GM21576 (cell line): Measurements from ENCODE around the gene GET4.
"Not testable (repeated sequence)": the region's sequence is repeated elsewhere in the genome, so short reads cannot be mapped to it uniquely, and the experiment has no call there.

Experiments
- ATAC-seq: cut with Tn5 transposase; IDR thresholded peaks from one replicate; pipeline ENCODE4 v1.9.1; 2021; ENCODE audit warnings: mild to moderate bottlenecking, moderate library complexity; ENCODE audit not compliant: unreplicated experiment

The GET4 gene

DNA sequence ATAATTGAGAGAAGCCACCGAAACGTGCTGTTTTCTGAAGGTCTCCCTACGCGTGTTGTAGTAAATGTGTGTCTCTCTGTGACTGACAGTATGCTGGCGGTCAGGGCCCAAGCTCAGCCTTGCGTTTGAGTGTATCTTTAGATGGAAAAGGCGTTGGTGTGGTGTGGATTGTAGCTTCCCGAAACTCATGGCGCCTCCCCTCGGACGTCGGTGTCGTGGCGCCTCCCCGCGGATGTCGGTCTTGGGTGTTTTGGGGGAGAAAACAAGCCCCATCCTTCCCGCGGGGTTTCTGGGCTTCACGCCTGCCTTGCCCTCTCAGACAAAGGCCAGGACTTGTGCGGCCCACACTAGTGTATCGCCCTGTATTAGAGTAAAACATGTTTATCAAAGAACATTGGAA is 31.3 kb upstream of the GET4 start:
- no peak for ATAC-seq

DNA sequence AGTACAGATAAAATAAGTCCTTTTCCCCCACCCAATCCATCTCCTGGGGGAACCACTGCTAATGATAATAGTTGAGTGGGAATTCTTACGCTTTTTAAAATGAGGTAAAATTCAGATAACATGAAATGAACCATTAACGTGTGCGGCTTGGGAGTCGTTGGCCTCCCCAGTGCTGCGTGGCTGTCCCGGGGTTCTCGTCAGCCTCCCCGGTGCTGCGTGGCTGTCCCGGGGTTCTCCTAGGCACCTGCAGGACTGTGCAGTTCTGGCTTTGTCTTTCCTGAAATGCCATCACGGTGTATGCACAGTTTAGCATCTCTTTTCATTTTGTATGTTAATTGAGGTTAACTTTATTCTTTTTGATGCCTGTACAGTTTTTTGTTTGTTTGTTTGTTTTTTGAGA is 30.6 kb upstream of the GET4 start:
- ATAC-seq = no peak

DNA sequence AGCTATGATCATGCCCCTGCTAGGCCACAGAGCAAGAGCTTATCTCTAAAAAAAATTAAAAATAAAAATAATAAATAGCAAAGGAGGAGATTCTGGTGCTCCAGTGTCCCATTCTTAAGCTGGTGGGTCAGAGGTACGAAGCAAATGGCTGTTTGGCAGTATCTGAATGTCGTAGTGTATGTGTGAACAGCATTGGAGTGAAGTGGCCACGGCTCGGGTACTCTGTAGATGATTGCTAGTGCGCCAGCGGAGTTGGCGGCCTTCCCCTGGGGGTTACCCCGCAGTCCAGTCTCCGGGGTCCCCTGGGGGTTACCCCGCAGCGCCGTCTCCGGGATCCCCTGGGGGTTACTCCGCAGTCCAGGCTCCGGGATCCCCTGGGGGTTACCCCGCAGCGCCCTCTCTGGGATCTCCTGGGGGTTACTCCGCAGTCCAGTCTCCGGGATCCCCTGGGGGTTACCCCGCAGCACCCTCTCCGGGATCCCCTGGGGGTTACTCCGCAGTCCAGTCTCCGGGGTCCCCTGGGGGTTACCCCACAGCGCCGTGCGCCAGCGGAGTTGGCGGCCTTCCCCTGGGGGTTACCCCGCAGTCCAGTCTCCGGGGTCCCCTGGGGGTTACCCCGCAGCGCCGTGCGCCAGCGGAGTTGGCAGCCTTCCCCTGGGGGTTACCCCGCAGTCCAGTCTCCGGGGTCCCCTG is 29.2 kb upstream of the GET4 start:
- ATAC-seq = not testable (repeated sequence)

DNA sequence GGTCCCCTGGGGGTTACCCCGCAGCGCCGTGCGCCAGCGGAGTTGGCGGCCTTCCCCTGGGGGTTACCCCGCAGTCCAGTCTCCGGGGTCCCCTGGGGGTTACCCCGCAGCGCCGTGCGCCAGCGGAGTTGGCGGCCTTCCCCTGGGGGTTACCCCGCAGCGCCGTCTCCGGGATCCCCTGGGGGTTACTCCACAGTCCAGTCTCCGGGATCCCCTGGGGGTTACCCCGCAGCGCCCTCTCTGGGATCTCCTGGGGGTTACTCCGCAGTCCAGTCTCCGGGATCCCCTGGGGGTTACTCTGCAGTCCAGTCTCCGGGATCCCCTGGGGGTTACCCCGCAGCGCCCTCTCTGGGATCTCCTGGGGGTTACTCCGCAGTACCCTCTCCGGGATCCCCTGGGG is 28.6 kb upstream of the GET4 start:
- ATAC-seq = not testable (repeated sequence)

DNA sequence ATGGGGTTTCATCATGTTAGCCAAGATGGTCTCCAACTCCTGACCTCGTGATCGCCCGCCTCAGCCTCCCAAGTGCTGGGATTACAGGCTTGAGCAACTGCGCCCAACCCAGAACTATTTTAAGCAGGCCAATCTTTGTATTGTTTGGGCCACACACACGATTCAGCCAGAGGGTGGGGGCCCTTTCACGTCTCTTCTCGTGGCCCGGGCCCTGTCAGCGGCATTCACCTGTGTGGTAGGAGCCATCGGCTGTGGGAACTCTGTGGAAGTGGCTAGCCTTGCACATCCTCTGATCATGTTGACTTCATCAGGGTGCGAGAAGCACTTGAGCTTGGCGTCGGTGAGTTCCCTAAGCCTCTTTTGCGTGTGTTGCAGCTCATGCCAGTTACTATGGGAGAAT is 27.2 kb upstream of the GET4 start:
- ATAC-seq = no peak

DNA sequence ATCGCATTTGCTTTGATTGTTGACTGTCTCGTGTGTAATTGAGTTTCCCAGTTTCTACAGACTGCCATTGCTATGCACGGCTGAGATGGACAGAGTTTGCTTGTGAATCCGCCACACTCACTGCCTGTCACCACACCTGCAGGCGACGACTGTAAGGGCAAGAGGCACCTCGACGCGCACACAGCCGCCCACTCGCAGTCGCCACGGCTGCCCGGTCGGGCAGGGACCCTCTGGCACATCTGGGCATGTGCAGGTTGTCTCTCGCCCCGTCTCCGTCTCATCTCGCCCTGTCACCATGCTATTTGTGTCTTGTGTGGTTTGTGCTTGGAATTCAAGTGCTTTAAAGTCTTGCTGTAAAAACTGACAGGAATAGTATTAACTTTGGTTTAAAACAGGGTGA is 26.6 kb upstream of the GET4 start:
- ATAC-seq = no peak

DNA sequence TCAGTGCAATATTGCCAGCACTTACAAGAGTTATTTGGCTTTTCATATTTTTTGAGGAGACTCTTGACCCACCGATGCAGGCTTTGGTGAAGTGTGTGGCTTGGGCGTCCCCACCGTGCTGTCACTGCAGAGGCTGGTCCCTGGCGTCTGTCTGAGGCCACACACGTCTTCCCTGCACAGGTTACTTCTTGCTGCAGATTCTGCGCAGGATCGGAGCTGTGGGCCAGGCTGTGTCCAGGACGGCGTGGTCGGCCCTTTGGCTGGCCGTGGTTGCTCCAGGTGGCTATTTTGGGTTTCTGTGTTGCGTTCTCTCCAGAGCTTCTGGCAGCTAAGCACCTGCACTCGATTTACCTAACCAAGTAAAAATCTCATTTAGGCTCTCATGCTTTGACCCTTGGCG is 25.1 kb upstream of the GET4 start:
- ATAC-seq = no peak

DNA sequence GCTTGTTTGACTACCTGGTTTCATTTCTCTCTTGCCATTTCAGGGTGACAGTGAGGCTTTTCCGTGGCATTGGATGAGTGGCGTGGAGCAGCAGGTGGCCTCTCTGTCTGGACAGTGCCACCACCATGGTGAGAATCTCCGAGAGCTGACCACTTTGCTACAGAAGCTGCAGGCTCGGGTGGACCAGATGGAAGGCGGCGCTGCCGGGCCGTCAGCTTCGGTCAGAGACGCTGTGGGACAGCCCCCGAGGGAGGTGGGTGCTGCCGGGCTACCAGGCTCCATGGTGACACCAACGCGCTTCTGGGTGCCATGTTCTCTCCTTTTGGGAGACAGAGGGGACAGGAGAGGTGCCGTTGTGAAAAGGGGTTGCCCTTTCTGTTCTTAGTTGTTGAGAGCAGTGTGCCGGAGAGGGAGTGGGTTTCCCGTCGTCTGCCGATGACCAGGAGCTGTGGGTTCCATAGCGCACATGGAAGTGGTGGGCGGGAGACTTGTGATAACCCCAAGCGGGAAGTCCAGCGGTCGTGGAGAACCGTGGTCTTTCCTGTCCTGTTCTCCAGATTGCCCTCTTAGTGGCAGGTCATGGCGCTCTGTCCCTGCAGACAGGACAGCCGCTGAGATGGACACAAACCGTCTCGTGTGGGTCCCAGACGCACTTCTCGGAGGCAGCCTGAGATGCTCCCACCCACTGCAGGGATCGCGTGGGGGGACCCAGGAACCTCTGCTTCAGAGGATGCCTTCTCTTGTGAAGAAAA is 22.8 kb upstream of the GET4 start:
- ATAC-seq = no peak

DNA sequence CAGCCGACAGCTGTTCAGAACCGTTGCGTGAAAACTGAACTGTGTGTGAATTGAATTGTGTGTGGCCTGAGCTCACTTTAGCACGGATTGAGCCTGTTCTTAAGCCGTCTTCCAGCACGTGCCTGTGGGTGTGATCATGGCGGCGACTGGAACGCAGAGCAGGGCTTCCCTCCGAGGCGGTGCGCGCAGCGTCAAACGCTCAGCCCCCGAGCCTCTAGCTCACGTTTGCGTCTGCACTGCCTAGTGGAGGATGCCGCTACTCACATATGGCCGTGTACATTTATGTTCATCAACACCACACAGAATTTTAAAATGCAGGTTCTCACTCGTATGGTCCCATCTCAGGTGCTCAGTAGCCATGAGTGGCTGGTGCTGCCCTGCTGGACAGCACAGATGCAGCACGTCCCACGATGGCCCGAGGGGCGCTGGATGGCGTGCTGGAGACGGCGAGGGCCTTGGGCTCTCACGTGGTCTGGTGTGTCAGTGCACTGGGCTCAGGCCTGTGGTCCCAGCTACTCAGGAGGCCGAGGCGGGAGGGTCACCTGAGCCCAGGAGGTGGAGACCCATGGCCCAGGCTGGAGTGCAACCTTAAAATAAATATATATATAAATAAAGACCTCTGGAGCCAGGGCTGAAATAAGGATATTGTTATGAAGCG is 22.1 kb upstream of the GET4 start:
- no peak for ATAC-seq

DNA sequence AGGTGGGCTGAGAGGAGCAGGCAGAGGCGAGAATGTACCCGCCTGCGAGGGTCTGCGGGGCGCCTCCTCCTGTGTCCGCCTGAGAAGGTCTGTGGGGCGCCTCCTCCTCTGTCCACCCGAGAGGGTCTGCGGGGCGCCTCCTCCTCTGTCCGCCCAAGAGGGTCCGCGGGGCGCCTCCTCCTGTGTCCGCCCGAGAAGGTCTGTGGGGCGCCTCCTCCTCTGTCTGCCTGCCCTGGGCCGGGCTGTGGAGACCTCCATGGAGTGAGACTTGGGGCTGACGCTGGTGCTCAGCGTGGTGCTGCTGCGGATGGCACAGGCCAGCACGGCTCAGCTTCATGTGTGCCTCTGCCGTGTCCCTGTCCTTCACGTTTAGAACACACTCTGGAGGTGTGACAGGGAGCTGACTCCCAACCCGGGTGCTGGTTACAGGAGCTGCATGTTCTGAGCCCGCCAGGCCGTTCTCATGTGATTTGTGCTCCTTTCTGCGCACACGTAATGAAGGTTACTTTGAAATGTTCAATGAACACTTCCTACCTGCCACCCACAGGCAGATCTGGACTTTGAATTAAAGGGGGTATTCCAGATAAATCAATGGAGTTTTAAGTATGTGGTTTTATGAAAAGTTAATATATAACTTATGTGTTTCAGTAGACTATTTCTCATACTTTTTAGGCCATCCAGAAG is 20.5 kb upstream of the GET4 start:
- ATAC-seq = no peak

DNA sequence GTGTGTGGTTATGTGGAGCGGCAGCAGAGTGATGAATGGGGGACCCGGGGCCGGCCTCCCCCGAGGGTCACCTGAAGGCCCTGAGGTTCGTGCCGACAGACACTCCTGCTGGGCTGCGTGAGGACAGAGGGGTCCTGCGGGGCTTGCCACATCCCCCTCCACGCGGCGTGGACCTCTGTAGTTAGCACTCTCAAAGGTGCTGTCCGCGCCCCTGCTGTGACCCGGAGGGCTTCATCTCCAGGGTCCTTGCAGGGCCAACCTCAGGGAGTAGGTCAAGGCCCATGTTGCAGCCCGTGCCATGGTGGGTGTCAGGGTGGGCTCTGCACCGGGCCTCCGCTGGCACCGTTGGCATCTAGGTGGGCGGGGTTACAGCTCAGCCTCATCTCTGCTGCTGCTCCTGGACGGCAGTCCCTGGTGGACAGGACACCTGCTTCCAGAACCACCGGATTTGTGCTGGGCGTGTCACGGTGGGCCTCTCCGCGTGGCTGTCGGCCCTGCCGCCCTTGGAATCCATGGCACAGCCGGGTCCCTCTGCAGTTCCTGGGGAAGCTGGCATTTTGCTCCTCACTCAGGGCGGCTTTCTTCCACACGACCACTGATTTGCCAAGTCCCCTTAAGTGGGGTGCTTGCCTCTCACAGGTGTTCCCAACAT is 19.8 kb upstream of the GET4 start:
- ATAC-seq = no peak

DNA sequence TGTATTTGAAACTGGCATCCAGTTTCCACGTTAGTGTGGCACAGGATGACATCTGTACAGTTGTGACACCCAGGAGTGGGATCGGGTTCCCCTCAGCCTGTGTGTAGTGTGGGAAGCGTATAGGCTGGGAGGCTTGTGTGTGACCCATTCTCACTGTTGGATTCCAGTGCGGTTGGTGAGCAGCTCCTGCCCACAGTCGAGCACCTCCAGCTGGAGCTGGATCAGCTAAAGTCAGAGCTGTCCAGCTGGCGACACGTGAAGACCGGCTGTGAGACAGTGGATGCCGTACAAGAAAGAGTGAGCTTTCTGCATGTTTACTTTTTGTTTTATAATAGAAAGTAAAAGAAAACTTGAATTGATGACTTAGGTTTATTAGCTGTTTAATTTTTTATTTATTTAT is 18.7 kb upstream of the GET4 start:
- no peak for ATAC-seq

DNA sequence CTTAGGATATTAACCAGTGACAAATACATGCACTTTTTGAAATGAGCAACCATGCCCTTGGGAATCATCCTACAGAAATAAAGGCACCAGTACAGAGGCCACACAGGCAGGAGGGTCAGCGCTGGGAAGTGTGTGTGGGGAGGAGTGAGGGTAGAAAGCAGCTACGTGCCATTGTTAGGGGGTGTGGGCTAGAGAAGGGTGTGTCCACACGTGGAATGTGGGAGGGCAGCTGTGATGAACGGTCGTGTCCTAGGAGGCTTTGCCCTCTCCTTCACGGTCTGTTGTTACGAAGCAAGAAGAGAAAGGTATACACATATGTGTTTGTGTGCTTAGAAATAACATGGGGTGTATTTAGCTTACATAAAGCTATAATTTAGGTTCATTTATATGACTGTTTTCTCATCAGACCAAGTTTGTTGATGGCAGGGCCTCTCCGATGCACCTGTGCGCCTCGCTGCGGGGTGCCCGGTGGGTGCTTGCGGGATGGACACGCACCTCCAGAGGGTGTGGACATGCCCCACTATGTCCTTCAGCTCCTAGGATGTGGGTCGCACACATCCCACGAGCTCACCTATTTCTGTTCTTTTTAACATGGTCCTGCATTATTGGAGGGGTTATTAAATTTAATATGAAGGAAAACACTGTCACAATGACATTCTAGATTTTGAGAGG is 16.9 kb upstream of the GET4 start:
- ATAC-seq = no peak

DNA sequence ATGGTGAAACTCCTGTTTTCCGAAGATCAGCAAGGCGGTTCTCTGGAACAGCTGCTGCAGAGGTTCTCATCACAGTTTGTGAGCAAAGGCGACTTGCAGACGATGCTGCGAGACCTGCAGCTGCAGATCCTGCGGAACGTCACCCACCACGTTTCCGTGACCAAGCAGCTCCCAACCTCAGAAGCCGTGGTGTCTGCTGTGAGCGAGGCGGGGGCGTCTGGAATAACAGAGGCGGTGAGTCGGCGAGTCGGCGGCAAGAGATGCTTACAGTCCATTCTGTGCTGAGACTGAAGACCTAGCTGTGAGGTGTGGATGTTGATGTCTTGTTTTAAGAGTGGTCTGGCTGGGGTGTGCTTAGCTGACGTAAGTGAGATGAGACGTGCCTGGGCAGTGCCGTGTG is 16.2 kb upstream of the GET4 start:
- ATAC-seq = no peak

DNA sequence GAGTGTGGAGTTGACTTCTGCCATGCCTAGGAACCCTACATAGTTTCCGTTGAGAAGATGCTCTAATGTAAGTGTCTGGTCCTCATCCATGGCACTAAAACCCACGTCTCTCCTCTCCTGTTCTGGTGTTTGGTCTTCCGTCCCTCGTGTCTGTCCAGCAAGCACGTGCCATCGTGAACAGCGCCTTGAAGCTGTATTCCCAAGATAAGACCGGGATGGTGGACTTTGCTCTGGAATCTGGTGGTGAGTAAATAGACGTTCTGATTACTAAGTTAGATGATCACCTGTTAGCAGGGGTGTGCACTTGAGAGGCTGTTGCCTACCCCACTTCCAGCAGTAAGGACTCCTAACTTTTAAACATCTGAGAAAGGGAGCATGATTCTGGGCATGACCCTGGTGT is 15.1 kb upstream of the GET4 start:
- ATAC-seq = no peak

DNA sequence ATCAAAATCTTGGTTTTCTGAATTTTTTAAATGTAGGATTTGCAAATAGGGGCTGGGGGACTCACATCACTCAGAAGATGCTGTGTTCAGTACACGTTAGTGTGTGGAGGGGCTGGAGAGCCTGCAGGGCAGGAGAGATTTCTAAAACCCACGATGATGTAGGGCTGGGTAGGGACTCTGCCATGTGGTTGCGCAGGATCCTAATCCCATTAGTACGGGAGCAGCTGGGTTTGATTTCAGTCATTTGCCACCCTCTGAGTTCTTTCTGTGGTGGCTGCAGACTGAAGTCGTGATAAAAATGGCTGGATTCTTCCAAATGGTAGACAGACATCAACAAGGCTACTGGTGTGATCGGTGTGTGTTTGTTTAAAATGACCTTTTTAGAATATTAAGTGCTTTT is 14.2 kb upstream of the GET4 start:
- ATAC-seq = no peak

DNA sequence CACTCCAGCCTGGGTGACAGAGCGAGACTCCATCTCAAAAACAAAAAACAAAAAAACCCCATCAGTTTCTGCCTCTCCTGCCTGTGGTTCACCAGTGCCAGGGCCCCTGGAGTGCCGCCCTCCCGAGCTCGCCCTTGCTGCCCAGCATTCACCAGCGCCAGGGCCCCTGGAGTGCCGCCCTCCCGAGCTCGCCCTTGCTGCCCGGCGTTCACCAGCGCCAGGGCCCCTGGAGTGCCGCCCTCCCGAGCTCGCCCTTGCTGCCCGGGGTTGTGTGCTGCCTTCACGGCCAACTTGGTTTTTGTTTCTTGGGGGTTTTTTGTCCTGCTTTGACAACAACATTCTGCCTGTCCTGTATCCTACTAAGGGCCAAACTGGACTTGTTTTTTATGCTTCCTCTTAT is 13.2 kb upstream of the GET4 start:
- no peak for ATAC-seq

DNA sequence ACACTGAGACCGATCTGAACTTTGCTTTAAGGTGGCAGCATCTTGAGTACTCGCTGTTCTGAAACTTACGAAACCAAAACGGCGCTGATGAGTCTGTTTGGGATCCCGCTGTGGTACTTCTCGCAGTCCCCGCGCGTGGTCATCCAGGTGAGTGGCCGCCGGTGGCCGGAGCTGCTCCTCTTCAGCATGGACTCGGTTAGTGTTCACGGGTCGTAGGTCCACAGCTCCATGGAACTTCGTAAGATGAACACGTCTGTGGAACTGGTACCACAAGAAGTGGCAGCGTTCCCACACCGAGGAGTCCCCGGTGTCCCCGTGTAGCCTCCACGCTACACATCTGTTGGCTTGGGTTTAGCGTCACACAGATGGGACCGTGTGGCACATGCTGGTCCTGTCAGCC is 10.4 kb upstream of the GET4 start:
- no peak for ATAC-seq

DNA sequence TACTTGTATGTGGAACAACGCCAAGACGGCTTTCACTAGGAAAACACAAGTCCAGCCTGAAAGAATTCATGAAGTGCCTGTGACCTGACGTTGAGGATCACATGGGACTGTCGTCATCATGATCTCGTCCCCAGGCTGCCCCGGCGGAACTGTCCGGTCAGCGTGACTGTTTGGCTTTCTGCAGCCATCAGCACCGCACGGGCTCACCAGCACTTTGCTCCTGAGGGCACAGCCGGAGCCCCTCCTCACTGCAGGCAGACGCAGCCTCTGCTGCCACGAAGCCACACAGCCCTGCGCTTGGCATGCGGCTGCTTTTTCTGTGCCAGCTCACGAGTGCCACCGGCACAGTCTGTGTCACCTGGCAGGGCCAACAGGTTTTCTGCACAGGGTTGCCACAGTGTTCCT is 9.4 kb upstream of the GET4 start:
- ATAC-seq = no peak

DNA sequence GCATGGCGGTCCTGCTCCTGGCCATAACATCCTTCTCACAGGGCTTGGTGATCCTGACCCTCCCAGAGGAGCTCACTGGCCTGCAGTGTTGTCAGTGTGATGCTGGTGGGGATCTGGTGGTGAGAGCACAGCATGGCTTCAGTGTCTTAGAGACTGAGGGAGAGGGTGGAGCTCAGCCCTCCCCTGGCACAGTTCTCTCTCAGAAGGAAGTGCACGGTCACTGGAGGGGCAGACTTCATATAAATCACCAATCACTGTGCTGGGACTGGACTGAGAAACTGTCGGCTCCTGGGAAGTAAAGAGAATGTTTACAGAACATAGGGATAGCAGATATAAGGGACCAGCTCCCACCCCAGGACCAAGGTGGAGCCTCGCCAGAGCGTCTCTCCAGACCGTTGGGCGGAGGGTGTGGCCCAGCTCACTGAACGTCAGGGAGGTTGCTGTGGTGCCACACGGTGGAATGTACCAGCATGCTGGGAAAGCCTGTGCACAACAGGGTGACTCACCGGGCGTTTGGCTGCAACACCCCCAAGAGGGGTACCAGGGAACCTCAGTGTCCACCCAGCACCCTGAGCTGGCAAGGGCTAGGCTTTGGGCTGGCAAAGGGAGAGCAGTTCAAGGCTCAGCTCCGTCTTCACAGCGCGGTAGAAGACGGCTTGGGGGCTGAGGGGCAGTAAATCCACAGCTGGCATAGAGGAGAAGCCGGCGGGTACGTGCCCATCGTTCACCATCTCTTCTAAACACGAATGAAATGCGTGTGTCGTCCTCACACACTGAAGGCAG is 8.8 kb upstream of the GET4 start:
- no peak for ATAC-seq
